ENCODE data around the gene PELI2. TPM values are rescaled to one million over a fixed set of nuclear protein-coding genes. Genes with fewer than 3 reads are reported as not detected.
A peak's percentile ranks its signal among the peaks of the same experiment; 100 is the strongest.

PELI2 gene
- total RNA-seq, 2 donors from 2014 or later = 4.4 to 7.0 TPM

DNA sequence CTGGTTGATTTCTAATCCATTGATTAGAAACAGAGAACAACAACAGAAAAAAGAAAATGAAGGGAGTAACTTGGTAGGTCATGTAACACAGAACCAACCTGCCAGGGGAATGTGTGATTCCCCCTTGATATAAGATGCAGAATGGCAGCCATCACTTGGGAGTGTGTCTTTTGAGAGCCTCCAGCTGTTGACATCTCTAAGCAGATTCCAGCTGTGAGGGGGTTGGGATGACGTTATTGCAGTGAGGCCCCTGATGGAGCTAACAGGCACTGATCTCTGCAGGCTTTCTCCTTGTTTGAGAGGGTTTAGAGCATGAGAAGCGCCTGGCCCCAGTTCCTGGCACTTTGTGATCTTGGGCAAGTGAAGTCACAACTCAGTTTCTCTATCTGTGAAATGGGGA, 124.9 kb downstream of the PELI2 start:
- H3K4me3 ChIP-seq = no peak overlapping the region
- H3K27me3 ChIP-seq = no peaks in the 10 kb centered on the region
- H3K27ac ChIP-seq = no peak overlapping the region
- no peaks in the 10 kb centered on the region for H3K4me1 ChIP-seq
- TF ChIP-seq, protein P1, sequence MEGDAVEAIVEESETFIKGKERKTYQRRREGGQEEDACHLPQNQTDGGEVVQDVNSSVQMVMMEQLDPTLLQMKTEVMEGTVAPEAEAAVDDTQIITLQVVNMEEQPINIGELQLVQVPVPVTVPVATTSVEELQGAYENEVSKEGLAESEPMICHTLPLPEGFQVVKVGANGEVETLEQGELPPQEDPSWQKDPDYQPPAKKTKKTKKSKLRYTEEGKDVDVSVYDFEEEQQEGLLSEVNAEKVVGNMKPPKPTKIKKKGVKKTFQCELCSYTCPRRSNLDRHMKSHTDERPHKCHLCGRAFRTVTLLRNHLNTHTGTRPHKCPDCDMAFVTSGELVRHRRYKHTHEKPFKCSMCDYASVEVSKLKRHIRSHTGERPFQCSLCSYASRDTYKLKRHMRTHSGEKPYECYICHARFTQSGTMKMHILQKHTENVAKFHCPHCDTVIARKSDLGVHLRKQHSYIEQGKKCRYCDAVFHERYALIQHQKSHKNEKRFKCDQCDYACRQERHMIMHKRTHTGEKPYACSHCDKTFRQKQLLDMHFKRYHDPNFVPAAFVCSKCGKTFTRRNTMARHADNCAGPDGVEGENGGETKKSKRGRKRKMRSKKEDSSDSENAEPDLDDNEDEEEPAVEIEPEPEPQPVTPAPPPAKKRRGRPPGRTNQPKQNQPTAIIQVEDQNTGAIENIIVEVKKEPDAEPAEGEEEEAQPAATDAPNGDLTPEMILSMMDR (IDR thresholded peaks at IDR 0.05) = no peak
- no peaks in the 10 kb centered on the region for H3K9me3 ChIP-seq
- no peak for DNase-seq (ENCODE audit: low spot score)
- H3K36me3 ChIP-seq = no peaks in the 10 kb centered on the region

DNA sequence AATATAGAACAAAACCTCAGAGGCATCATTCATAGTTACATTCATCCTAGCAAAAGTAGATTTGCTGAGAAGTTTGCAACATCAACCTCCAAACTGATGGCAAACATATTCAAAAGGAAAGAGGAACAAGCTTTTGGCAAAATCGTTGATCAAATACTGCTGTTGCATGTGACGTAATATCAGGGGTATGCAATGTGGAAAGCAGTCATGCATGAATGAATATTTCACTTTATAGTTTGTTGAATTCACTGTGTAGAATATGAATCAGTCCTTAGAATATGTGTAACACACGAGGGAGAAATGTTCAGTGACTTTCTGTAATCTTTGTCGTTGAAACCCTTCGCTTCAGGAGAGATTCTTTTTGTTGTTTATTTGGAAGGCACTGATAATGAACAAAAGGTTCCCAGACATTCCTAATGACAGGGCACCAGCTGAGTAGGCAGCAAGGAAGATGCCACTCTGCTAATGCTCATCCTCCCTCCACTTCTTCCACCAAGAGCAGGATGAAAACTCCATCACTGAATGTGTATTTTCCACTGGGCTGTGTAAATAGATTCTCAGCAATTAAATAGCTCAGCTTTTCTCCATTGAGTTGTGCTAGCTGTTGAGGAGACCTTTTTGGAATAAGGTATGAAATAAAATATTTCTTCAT, 126.1 kb downstream of the PELI2 start:
- no peak overlapping the region for H3K4me3 ChIP-seq
- no peak overlapping the region for H3K27ac ChIP-seq
- H3K36me3 ChIP-seq = no peaks in the 10 kb centered on the region
- TF ChIP-seq, protein P1 (IDR thresholded peaks at IDR 0.05) = no peak
- H3K9me3 ChIP-seq = no peaks in the 10 kb centered on the region
- H3K27me3 ChIP-seq = no peaks in the 10 kb centered on the region
- no peaks in the 10 kb centered on the region for H3K4me1 ChIP-seq
- DNase-seq (ENCODE audit: low spot score) = no peak

DNA sequence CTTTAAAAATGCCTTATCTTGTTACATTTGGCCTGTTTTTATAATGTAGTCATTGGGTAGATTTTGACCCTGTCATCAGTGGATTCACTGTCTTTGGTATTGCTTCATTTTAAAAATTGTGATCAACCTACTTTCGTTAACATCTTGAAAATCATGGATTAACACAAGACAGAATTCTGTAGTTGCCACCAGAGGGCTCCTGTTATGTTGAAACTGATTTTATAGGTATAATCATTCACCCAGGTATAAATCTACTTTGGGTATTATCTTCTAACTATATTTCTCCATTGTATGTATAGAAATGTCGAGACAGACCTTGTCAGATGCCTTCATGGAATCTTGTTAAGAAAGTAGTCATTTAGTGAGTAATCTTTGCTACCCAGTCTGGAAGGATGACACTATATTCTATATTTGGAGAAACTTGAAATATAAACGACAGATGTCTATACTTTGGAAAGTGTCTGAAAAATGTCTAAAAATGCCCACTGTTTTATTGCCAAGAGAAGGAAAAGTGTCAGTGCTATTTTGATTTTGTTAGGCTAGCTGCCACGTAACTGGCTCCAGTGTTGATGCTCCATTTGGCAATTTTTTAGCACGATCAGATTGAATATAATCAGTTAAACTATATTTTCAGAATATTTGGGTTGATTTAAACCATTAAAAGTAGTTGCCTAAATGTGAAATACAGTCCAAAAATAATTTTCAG, 129.4 kb downstream of the PELI2 start:
- Histone ChIP-seq H3K4me3 (no peak overlapping the region), H3K36me3 (no peaks in the 10 kb centered on the region), H3K4me1 (no peaks in the 10 kb centered on the region), H3K27me3 (no peaks in the 10 kb centered on the region), H3K27ac (no peak overlapping the region), H3K9me3 (no peaks in the 10 kb centered on the region)
- no peak for DNase-seq (ENCODE audit: low spot score)
- TF ChIP-seq, protein P1 (IDR thresholded peaks at IDR 0.05) = peak in 1 of 2 donors; percentile 29

DNA sequence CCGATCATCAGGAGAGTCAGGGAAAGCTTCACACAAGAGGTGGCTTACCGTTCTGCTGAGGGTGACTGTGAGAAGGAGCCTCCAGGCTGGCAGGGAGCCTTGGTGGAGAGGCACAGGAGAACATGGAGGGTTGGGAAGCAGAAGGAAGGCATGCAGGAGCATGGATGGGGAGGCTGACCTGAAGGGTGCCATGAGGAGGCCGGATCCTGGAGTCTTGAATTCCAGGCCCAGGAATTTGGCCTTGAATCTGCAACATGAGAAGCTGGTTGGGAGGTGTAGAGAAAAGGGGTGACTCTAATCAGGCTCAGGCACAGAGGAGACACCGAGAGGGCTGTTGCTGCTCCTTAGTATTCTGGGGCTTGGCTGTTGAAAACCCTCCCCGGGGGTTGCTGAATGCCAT, 130.2 kb downstream of the PELI2 start:
- no peaks in the 10 kb centered on the region for H3K9me3 ChIP-seq
- no peaks in the 10 kb centered on the region for H3K27me3 ChIP-seq
- TF ChIP-seq, protein P1 (IDR thresholded peaks at IDR 0.05) = no peak
- H3K4me3 ChIP-seq = no peak overlapping the region
- no peak overlapping the region for H3K27ac ChIP-seq
- H3K4me1 ChIP-seq = no peaks in the 10 kb centered on the region
- no peak for DNase-seq (ENCODE audit: low spot score)
- no peaks in the 10 kb centered on the region for H3K36me3 ChIP-seq

DNA sequence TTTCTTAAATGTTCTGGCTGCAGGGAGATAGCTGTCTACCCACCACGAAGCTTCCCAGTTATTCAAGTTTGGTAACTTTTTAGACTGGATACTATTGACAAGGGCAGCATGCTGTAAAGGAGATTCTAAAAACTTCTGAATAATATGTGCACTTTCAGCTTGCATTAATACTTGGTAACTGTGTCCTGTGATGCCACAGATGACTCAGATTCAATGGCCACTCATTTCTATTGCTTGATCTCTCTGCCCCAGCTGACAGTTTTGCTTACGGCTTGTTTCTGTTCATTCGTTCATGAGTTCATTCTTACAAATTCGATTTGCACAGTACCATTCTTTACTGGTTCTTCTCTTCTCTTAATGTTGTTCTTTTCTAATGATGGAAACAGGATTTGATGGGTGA, 142.8 kb downstream of the PELI2 start:
- TF ChIP-seq, protein P1 (IDR thresholded peaks at IDR 0.05) = no peak
- Histone ChIP-seq H3K9me3 (peaks cover 0 to 8% of the 10 kb centered on the region in 2 donors), H3K27ac (no peak overlapping the region), H3K4me1 (no peaks in the 10 kb centered on the region), H3K36me3 (no peaks in the 10 kb centered on the region), H3K4me3 (no peak overlapping the region), H3K27me3 (no peaks in the 10 kb centered on the region)
- DNase-seq (ENCODE audit: low spot score) = no peak

Data from right atrium auricular region (tissue), 2 donors.